Inferior parietal cortex (tissue), 1 donor: ENCODE data around the gene CNP.
A peak's percentile ranks its signal among the peaks of the same experiment; 100 is the strongest.
"Not testable (repeated sequence)": the region's sequence is repeated elsewhere in the genome, so short reads cannot be mapped to it uniquely, and the experiment has no call there.

ENCODE experiments used
- DNase-seq: peaks from one replicate; pipeline ENCODE4 v3.0.0-alpha.2; 2016; ENCODE audit errors: extremely low spot score

The CNP gene

DNA sequence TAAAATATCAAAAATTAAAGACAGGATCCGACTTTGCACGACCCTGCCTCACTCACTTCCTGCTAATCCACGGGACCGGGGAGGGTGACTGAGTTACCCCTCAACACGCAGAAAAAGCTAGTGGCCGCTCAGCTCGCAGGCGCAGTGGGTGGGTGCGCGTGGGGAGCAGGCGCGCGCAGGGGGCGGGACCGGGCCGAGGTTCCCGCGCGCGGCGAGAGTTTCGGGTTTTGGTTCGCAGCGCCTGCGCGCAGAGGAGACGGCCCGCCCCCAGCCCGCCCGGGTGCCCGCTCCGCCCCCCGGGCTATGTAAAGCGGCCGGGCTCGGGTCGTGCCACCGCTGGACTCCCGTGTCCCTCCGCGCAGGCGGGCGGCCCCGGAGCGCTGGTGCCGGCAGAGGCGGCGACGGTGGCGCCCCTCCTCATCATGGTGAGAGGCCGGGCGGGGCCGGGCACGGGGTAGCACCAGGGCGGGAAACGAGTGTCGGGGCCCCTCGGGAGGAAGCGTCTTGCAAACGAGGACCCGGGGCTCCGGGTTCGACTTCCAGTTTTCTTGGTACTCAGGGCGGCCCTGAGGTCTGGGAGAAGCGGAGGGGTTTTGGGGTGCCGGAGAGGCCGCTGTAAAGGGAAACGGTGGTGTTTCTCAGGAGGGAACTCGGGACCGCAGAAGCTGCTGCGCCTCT lies at the start of gene CNP:
TSS of gene CNP (plus strand) at position 333 of the 678 bp plus-strand sequence. CDS start at position 423, 90 bp downstream.
- DNase-seq, result peak; percentile 90

- no peak for DNase-seq
These were observed 49.4 kb upstream of the CNP start for GRCh38 chr17:41917192-41917591.

DNA sequence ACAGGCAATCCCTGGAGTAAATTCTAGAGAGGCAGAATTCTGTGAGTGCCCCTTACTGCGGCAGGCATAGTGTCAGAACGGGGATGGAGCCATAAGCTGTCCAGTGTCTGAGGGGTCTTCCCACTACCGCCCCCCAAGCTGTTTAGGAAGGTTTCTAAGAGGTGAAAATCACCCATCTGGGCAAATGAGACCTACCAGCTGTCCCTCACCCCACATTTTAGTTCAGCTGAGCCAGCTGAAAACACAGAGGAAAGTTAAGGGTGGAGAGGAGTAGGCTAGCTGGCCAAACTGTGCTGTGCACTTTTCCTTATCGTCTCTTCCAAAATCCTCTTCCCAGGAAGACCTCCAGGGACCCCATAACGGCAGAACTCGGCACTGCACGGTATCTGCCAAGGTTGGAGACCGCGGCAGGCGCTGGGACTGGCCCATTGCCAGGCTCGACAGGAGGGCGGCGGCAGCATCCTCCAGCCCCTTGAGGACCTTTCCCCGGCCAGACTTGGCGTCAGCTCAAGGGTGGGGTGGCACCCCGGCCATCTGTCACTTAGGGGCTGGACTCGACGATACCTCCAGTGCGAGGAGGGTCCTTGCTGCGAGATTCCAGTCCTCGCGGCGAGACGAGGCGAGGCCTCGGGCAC lies 48.8 kb upstream of the CNP start:
- peak; percentile 6 for DNase-seq

DNA sequence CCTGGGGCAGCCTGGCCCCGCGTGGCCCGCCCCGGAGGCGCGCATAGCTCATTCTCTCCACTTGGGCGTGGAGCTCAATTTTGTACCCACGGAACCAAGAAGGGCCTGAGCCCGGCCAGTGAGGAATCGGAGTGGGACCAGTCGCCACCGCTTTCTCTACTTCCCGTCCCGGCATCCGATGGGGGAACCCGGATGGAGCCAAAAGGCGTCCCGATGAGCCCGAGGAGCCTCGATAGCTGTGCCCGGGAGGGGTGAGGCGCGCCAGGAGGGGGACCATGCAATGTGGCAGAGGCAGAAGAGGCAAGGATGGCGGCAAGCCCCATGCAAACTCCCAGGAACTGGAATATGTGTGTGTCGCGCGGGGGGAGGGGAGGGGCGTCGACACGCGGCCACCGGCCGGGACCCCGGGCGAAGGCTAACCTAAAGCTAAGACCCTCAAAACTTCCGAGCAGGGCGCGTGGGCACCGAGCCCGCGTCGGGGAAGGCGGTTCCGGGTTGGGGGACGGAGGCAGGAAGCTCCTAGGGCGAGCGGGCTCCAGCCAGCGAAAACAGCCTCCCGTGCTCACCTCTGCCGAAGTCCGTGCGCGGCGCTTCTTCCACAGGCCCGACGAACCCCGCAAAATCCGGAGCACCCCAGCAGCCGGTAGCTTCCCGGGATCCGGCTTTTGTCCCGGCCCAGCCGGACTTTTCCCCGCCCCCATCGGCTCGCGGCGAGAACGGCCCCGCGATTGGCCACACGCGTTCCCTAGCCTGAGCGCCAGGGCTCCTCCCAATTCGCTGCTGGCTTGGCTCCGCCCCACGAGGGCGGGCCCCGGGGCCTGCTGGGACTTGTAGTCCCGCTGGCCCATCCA lies 48.1 kb upstream of the CNP start, which contains the start of gene ACLY:
TSS of gene ACLY (minus strand) at position 638 of the 851 bp plus-strand sequence. CDS start 5,078 bp downstream, outside the sequence.
- DNase-seq, result peak; percentile 96

DNA sequence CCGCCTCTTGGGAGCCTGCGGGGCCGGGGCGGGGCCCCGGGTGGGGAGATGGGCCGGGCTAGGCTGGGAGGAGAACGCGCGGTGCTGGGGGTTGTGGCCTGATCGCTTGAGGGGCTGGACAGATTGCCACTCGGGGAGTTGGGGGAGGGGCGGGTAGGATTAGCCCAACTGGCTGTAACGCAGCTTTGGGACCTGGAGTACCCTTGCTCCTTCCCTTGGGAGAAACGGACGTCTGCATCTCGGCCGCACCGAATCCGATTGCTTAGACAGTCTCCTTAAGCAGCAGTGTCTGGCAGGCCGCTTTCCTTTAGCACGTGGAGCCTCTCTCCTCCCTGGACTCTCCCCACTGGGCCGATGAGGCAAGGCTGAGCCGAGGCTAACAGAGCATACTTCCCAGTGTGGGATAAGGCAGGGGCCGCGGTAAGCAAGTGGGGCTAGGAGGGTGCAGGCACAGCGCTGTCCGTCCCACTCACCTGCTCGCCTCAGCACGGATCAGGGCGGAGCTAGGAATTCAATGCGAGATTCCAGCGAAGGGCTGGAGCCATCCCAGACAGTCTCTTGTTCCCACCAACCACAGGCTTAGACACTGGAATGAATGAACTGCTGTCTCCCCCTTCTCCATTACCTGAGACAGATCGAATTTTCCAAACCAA lies 47.3 kb upstream of the CNP start:
- no peak for DNase-seq

DNA sequence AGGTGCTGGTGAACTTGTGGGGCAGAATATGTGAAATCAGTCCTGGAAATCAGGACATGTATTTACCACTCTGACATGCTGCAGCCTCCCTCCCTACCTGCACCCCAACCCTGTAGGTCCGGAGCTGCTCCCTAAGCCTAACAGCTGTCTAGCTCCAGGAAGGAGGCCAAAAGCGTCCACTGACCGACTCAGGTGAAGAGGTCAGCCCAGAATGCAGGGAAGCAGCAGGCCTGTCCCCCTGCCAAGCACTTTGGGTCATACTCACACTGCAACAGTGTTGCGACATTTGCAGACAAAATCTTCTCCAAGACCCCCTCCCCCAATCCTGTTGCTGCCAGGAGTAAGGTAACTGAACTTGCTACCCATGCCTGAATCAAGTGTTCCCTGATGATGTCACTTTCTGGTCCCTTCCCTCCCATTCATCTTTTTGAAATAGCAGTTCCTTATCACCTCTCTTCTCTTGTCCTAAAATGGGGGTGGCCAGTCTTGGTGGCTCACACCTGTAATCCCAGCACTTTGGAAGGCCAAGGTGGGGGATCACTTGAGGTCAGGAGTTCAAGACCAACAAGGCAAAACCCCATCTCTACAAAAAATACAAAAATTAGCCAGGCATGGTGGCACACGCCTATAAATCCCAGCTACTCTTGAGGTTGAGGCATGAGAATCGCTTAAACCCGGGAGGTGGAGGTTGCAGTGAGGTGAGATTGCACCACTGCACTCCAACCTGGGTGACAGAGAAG lies 46.6 kb upstream of the CNP start:
- no peak for DNase-seq

GRCh38 chr17:41920580-41920955 lies 46.0 kb upstream of the CNP start:
- no peak for DNase-seq

- DNase-seq, result no peak
These were observed 40.5 kb upstream of the CNP start for GRCh38 chr17:41925991-41926590.

DNA sequence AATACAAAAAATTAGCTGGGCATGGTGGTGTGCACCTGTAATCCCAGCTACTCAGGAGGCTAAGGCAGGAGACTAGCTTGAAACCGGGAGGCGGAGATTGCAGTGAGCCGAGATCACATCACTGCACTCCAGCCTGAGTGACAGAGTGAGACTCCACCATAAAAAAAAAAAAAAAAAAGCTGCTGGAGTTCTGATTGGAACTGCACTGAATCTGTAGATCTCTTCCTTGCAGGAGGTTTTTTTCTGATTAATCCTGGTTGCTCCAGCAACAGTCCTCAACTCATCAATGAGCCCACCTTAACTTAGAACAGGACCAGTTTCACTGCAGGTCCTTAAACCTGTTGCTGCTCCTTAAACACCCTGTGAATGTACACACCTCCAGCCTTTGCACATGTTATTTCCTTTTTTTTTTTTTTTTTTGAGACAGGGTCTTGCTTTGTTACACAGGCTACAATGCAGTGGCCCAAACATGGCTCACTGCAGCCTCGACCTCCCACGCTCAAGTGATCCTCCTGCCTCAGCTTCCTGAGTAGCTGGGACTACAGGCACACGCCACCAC lies 37.8 kb upstream of the CNP start:
- no peak for DNase-seq

- DNase-seq, result peak; percentile 97
These were observed 36.4 kb upstream of the CNP start, which contains the start of gene ODAD4 for GRCh38 chr17:41930009-41930832. TSS of gene ODAD4 (plus strand) at chr17:41930617. CDS start at chr17:41930724, 107 bp downstream.

DNA sequence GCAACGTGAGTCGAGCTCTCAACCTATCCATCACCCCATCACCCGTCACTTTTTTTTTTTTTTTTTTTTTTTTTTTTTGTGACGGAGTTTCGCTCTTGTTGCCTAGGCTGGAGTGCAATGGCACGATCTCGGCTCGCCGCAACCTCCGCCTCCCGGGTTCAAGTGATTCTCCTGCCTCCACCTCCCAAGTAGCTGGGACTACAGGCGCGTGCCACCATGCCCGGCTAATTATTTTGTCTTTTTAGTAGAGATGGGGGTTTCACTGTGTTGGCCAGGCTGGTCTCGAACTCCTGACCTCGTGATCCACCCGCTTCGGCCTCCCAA lies 35.8 kb upstream of the CNP start:
- DNase-seq, result not testable (repeated sequence)

GRCh38 chr17:41931715-41932114 lies 34.9 kb upstream of the CNP start:
- DNase-seq, result not testable (repeated sequence)

DNA sequence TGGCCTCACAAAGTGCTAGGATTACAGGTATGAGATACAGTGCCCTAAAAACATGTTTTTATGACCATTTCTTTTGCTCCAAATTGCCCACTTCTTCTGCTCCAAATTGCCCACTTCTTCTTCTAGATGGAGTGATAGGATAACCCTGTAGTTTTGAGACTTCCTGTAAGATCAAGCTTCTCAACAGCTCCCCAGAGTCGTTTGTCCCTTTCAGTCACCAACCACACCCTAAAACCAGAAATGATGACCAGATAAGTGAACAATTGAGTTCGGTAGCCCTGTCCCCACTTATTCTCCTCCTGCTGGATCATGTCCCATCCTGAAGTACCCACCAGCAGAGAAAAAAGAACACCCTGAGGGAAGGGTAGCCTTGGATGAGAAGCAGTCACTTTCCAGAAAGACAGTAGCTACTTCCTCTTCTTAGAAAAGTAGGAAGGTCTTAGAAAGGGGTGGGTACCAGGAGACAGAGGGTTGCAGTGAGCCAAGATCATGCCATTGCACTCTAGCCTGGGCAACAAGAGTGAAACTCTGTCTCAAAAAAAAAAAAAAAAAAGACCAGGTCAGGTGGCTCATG lies 33.7 kb upstream of the CNP start:
- DNase-seq, result no peak

DNA sequence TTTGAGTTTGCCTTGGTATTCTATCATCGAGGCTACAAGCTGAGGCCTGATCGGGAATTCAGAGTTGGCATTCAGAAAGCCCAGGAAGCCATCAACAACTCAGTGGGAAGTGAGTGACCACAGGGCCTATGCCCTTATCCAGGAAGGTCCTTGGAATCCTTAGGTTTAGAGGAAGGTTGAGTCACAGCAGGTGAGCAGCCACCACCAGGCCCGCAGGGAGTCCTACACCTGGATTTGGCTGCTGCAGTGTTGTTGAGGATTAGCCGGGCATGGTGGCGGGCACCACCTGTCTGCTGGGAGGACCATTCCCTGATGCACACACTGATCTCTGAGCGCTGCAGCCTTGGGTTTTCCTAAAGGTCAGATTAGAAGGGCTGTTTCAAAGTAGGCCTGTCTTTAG lies 31.0 kb upstream of the CNP start:
- no peak for DNase-seq

- no peak for DNase-seq
These were observed 28.3 kb upstream of the CNP start for GRCh38 chr17:41937970-41938954.

GRCh38 chr17:41939044-41939692 lies 27.4 kb upstream of the CNP start:
- DNase-seq, result no peak

DNA sequence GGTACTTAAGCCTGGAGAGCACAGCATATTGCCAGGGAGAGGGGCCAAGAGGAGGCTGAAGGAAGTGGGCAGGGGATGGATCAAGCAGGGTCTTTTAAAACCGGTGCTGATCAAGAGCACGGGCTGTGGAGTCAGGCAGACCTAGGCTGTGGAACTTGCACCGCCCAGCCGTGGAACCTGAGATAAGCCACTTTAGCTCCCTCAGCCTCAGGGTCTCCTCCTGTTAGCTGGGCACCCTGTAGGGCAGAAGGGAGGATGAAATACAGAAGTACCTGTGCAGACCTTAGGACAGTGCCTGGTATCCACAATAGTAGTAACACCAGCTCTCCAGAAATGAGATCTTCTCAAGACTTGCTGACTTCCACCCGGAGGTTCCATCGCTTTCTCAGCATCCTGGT lies 26.9 kb upstream of the CNP start:
- no peak for DNase-seq

DNA sequence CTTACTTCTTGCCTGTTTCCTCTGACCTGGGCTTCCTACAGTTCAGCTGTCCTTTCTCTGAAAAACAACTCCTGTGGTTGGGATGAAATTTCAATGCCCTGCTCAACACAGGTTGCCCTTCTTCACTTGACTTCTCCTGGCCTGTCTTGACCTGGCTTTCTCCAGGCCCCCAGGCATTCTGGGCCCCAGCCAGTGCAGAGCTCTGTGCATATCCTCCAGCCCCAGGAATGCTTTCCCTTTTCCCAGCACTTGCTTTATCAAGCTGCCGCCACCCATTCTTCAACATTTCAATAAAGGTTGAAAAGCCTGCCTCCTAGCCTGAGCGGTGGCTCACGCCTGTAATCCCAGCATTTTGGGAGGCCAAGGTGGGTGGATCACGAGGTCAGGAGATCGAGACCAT lies 25.4 kb upstream of the CNP start:
- no peak for DNase-seq
